GM11168 (cell line): ENCODE data around the gene MTERF4.

ENCODE experiments used
- in situ Hi-C: fragments of 300-500 bp; cut with MboI; formaldehyde crosslinking; loops from one replicate; pipeline ENCODE4 v1.12.0; 2022; ENCODE audit warnings: low sequenced_read_pairs; ENCODE audit not compliant: unreplicated experiment

Gene MTERF4

GRCh38 chr2:241061275-241061674 lies 40.8 kb downstream of the MTERF4 start:
- in situ Hi-C loops, result no loop called here

- in situ Hi-C loops, result no loop called here
Observed at GRCh38 chr2:241053576-241054251, 48.4 kb downstream of the MTERF4 start.

GRCh38 chr2:241052677-241053360 lies 49.3 kb downstream of the MTERF4 start:
- in situ Hi-C loops, result no loop called here

GRCh38 chr2:241051578-241052487 lies 50.3 kb downstream of the MTERF4 start:
- in situ Hi-C loops, result no loop called here

GRCh38 chr2:241050624-241051577 lies 51.2 kb downstream of the MTERF4 start:
- in situ Hi-C loops, result no loop called here

GRCh38 chr2:241049739-241050623 lies 52.1 kb downstream of the MTERF4 start:
- in situ Hi-C loops, result no loop called here

GRCh38 chr2:241048949-241049343 lies 53.1 kb downstream of the MTERF4 start:
- in situ Hi-C loops, result no loop called here

- in situ Hi-C loops, result no loop called here
Observed at GRCh38 chr2:241048149-241048948, 53.7 kb downstream of the MTERF4 start.

GRCh38 chr2:241047253-241048010 lies 54.7 kb downstream of the MTERF4 start:
- in situ Hi-C loops, result no loop called here
